Esophagus muscularis mucosa (tissue), 4 donors: ENCODE data around the gene GPR15. TPM values are rescaled to one million over a fixed set of nuclear protein-coding genes. Genes with fewer than 3 reads are reported as not detected.

Experiments
- DNase-seq: peaks from one replicate; pipeline ENCODE4 v3.0.0-alpha.2; 2017; ENCODE audit errors: extremely low spot score
- H3K27ac ChIP-seq, 4 donors: fragments of 200-600 bp; sonication (generic); replicated peaks in 1 of 4; 1 replicate in 3 of 4; 2 replicates in 1 of 4; pipeline ENCODE4 v1.5.1; 2016 to 2019; ENCODE audit warnings: mild to moderate bottlenecking in 1 of 4
- H3K27me3 ChIP-seq, 4 donors: fragments of 200-600 bp; sonication (generic); one replicate each; pipeline versions ENCODE4 v1.5.1 to v1.6.0; 2016 to 2019
- H3K36me3 ChIP-seq, 4 donors: fragments of 200-600 bp; sonication (generic); one replicate each; pipeline ENCODE4 v1.5.1; 2016 to 2019
- H3K4me1 ChIP-seq, 4 donors: fragments of 200-600 bp; sonication (generic); one replicate each; pipeline ENCODE4 v1.5.1; 2016 to 2019
- H3K4me3 ChIP-seq, 4 donors: fragments of 200-600 bp; sonication (generic); 1 replicate in 2 of 4; 2 replicates in 2 of 4; pipeline ENCODE4 v1.5.1; 2016 to 2019; ENCODE audit warnings: mild to moderate bottlenecking in 4 of 4, moderate library complexity in 1 of 4
- H3K9me3 ChIP-seq, 4 donors: fragments of 200-600 bp; sonication (generic); 1 replicate in 3 of 4; 2 replicates in 1 of 4; pipeline ENCODE4 v1.5.1; 2016 to 2019
- EP300 ChIP-seq: sonication (generic); formaldehyde crosslinking; IDR thresholded peaks from one replicate; pipeline ENCODE4 v1.6.1; 2017; ENCODE audit warnings: antibody characterized with exemption
- POLR2A ChIP-seq: fragments of 450-650 bp; IDR thresholded peaks from one replicate; pipeline ENCODE4 v1.6.1; 2017; ENCODE audit warnings: antibody characterized with exemption, moderate library complexity, mild to moderate bottlenecking, low read depth
- POLR2AphosphoS5 ChIP-seq, 2 donors: sonication (generic); formaldehyde crosslinking; IDR thresholded peaks; one replicate each; pipeline ENCODE4 v1.6.1; 2017; ENCODE audit warnings: antibody characterized with exemption in 2 of 2
- WGBS: methylation state at CpG from one replicate; pipeline ENCODE4 v1.1.5; 2018; 5-methylcytosine and 5-hydroxymethylcytosine counted together
- intact Hi-C: fragments of 100-400 bp; cut with DNase I; formaldehyde crosslinking; loops from one replicate; pipeline ENCODE4 v1.15.1; 2023
- total RNA-seq, 4 donors: library from RNA; depleted of rRNA; stranded (reverse); fragments of >200 nt; gene quantifications; one replicate each; pipeline versions ENCODE4 v1.1.0 to v1.2.1, GENCODE V29; 2016
- TF ChIP-seq, protein P1 (sequence below), 3 experiments: fragments of 200-600 bp in 2 of 3; fragments of 450-650 bp in 1 of 3; sonication (generic) in 2 of 3; IDR thresholded peaks; one replicate each; pipeline ENCODE4 v1.5.1; 2017 to 2019; ENCODE audit warnings: antibody characterized with exemption in 3 of 3, mild to moderate bottlenecking in 2 of 3, moderate library complexity in 1 of 3

The GPR15 gene
- total RNA-seq, 4 donors from 2014 or later, result 0.32 TPM; not detected in 3

GRCh38 chr3:98551754-98552153 lies 20.0 kb downstream of the GPR15 start:
- Histone ChIP-seq H3K4me3 (no peak overlapping the region), H3K27me3 (peaks cover 0 to 4% (median 0%) of the 10 kb centered on the region in 4 donors), H3K36me3 (no peaks in the 10 kb centered on the region), H3K9me3 (no peaks in the 10 kb centered on the region), H3K27ac (no peak overlapping the region), H3K4me1 (no peaks in the 10 kb centered on the region)
- TF ChIP-seq POLR2AphosphoS5 (IDR thresholded peaks at IDR 0.05) (no peak), POLR2A (no peak), EP300 (no peak)
- TF ChIP-seq, protein P1, sequence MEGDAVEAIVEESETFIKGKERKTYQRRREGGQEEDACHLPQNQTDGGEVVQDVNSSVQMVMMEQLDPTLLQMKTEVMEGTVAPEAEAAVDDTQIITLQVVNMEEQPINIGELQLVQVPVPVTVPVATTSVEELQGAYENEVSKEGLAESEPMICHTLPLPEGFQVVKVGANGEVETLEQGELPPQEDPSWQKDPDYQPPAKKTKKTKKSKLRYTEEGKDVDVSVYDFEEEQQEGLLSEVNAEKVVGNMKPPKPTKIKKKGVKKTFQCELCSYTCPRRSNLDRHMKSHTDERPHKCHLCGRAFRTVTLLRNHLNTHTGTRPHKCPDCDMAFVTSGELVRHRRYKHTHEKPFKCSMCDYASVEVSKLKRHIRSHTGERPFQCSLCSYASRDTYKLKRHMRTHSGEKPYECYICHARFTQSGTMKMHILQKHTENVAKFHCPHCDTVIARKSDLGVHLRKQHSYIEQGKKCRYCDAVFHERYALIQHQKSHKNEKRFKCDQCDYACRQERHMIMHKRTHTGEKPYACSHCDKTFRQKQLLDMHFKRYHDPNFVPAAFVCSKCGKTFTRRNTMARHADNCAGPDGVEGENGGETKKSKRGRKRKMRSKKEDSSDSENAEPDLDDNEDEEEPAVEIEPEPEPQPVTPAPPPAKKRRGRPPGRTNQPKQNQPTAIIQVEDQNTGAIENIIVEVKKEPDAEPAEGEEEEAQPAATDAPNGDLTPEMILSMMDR (IDR thresholded peaks at IDR 0.05), result no peak
- WGBS, result 76% methylated on average over 3 of the region's 3 CpGs
- intact Hi-C loops, result no loop called here
- no peak for DNase-seq

DNA sequence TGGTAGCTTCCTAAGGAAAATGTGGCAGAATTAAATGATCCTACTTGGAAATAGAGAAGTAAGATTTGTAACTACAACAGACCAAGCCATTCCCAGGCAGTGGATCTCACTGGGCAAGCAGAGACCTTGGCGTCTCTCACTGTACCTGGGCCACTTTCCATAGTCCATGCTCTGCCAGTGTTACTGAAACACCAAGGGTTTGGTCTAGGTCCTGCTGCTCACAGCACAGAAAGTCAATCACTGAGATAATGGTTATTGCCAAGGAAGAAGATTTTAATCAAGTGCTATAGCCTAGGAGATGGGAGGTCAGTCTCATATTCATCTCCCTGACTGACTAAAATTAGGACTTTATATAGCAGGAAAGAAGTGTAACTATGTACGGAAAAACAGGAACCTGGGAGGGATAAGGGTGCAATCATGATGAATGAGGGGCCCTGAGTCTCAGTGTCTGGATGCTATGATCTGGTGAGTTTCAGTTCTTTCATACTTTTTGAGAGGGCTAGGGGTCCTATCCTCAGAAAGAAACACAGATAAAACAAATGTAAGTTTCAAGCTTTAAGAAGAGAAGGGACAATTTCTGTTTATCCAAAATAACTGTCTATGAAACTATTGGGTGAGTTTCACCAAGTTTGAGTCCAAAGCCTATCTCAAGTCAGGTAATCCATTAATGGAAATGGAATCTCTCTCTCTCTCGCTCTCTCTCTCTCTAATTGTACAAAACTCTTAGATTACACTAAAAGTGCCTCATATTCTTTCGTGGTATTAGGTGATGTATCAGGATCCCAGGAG lies 20.6 kb downstream of the GPR15 start:
- DNase-seq, result no peak
- WGBS, result 76% methylated on average over 4 of the region's 4 CpGs
- Histone ChIP-seq H3K4me1 (no peaks in the 10 kb centered on the region), H3K27ac (no peak overlapping the region), H3K36me3 (no peaks in the 10 kb centered on the region), H3K9me3 (no peaks in the 10 kb centered on the region), H3K4me3 (no peak overlapping the region), H3K27me3 (peaks cover 0 to 4% (median 0%) of the 10 kb centered on the region in 4 donors)
- intact Hi-C loops, result no loop called here
- TF ChIP-seq, protein P1 (IDR thresholded peaks at IDR 0.05), result no peak
- TF ChIP-seq POLR2A, result no peak
- no peak for TF ChIP-seq EP300
- TF ChIP-seq POLR2AphosphoS5 (IDR thresholded peaks at IDR 0.05), result no peak

GRCh38 chr3:98553021-98553563 lies 21.3 kb downstream of the GPR15 start:
- Histone ChIP-seq H3K9me3 (no peaks in the 10 kb centered on the region), H3K4me1 (no peaks in the 10 kb centered on the region), H3K27ac (no peak overlapping the region), H3K27me3 (peaks cover 0 to 4% (median 0%) of the 10 kb centered on the region in 4 donors), H3K4me3 (no peak overlapping the region), H3K36me3 (no peaks in the 10 kb centered on the region)
- intact Hi-C loops, result no loop called here
- no peak for DNase-seq
- WGBS, result 74% methylated on average over 6 of the region's 6 CpGs
- TF ChIP-seq POLR2A (no peak), EP300 (no peak), POLR2AphosphoS5 (IDR thresholded peaks at IDR 0.05) (no peak)
- TF ChIP-seq, protein P1 (IDR thresholded peaks at IDR 0.05), result no peak

- no peak overlapping the region for H3K4me3 ChIP-seq
- intact Hi-C loops, result no loop called here
- 77% methylated on average over 2 of the region's 2 CpGs for WGBS
- H3K27ac ChIP-seq, result no peak overlapping the region
- peaks cover 0 to 4% (median 0%) of the 10 kb centered on the region in 4 donors for H3K27me3 ChIP-seq
- no peak for TF ChIP-seq POLR2A
- TF ChIP-seq POLR2AphosphoS5 (IDR thresholded peaks at IDR 0.05), result no peak
- no peak for TF ChIP-seq EP300
- no peaks in the 10 kb centered on the region for H3K36me3 ChIP-seq
- H3K9me3 ChIP-seq, result no peaks in the 10 kb centered on the region
- H3K4me1 ChIP-seq, result no peaks in the 10 kb centered on the region
- no peak for DNase-seq
Observed at GRCh38 chr3:98553753-98554152, 22.0 kb downstream of the GPR15 start.

DNA sequence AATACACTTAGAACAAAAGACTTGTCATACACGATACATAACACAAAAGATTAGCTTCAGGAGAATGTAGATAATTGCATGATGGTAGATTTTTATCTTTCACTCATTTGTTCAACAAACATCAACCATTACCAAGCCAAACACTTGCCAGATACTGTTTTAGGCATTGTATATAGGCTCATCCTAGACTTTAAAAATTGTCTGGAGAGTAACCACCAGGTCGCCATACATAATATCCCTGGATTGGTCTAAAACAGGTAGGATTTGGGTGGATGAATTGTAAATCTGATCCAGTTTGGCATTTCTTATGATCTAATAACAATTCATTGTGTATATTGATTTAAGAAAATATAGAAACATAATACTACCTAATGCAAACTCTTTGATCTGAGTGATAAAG lies 22.8 kb downstream of the GPR15 start:
- no peak for DNase-seq
- no peak overlapping the region for H3K27ac ChIP-seq
- no peaks in the 10 kb centered on the region for H3K4me1 ChIP-seq
- intact Hi-C loops, result no loop called here
- H3K4me3 ChIP-seq, result no peak overlapping the region
- H3K9me3 ChIP-seq, result no peaks in the 10 kb centered on the region
- TF ChIP-seq, protein P1 (IDR thresholded peaks at IDR 0.05), result no peak
- no peak for TF ChIP-seq POLR2AphosphoS5 (IDR thresholded peaks at IDR 0.05)
- TF ChIP-seq EP300, result no peak
- TF ChIP-seq POLR2A, result no peak
- H3K27me3 ChIP-seq, result peaks cover 0 to 4% (median 0%) of the 10 kb centered on the region in 4 donors
- 89% methylated on average over 2 of the region's 2 CpGs for WGBS
- H3K36me3 ChIP-seq, result no peaks in the 10 kb centered on the region
